ENCODE measurements around the gene TMTC1. TPM values are rescaled to one million over a fixed set of nuclear protein-coding genes. Genes with fewer than 3 reads are reported as not detected.

Gene TMTC1
- total and polyA plus RNA-seq, 2 experiments from 2014 or later = 6.8 to 14.0 TPM

- no peak for DNase-seq (ENCODE audit: low spot score)
- TF ChIP-seq EZH2 (IDR thresholded peaks at IDR 0.05; ENCODE audit: borderline replicate concordance) (no peak), EZH2phosphoT487 (IDR thresholded peaks at IDR 0.05; ENCODE audit: low read depth, severe bottlenecking, unreplicated experiment) (no peak)
- TF ChIP-seq, protein P1, sequence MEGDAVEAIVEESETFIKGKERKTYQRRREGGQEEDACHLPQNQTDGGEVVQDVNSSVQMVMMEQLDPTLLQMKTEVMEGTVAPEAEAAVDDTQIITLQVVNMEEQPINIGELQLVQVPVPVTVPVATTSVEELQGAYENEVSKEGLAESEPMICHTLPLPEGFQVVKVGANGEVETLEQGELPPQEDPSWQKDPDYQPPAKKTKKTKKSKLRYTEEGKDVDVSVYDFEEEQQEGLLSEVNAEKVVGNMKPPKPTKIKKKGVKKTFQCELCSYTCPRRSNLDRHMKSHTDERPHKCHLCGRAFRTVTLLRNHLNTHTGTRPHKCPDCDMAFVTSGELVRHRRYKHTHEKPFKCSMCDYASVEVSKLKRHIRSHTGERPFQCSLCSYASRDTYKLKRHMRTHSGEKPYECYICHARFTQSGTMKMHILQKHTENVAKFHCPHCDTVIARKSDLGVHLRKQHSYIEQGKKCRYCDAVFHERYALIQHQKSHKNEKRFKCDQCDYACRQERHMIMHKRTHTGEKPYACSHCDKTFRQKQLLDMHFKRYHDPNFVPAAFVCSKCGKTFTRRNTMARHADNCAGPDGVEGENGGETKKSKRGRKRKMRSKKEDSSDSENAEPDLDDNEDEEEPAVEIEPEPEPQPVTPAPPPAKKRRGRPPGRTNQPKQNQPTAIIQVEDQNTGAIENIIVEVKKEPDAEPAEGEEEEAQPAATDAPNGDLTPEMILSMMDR (IDR thresholded peaks at IDR 0.05; ENCODE audit: poor library complexity) = no peak
- no peaks in the 10 kb centered on the region for H3K27me3 ChIP-seq
- no peaks in the 10 kb centered on the region for H4K20me1 ChIP-seq (ENCODE audit: insufficient read depth, poor library complexity, severe bottlenecking)
- H3K4me3 ChIP-seq = no peak overlapping the region
- no peaks in the 10 kb centered on the region for H3K4me1 ChIP-seq (ENCODE audit: insufficient read depth)
- no peaks in the 10 kb centered on the region for H3K9me3 ChIP-seq (ENCODE audit: low read depth)
- no peaks in the 10 kb centered on the region for H3K9me2 ChIP-seq (replicated peaks; ENCODE audit: insufficient read depth)
- H3K36me3 ChIP-seq (replicated peaks; ENCODE audit: insufficient read depth, low read depth) = no peaks in the 10 kb centered on the region
- H3K79me2 ChIP-seq = no peaks in the 10 kb centered on the region
- 92% methylated on average over 2 of the region's 2 CpGs for WGBS (ENCODE audit: low lambda C conversion rate, missing lambda C conversion rate)
- no peak overlapping the region for H3K4me2 ChIP-seq
- no peak overlapping the region for H3K27ac ChIP-seq
- no peak overlapping the region for H2AFZ ChIP-seq
These were observed 214.5 kb downstream of the TMTC1 start for GRCh38 chr12:29569132-29569757.

DNA sequence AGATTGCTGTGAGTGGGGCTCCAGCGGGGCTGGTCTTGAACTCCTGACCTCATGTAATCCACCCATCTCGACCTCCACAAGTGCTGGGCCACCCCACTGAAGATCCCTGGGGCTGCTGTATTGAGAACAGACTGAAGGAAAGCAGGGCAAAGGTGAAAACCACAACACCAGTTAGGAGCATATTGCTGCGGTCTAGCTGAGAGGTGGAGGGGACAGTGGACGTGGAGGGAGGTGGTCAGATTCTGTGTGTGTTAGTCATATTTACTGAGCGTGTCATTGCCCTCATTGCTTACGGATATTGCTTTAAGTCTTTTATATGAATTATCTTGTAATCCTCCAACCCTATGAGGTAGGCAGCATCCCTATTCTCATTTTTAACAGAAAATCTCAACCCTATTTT is 217.3 kb downstream of the TMTC1 start:
- Histone ChIP-seq H3K27ac (peak overlapping the region; percentile 22), H2AFZ (no peak overlapping the region)

DNA sequence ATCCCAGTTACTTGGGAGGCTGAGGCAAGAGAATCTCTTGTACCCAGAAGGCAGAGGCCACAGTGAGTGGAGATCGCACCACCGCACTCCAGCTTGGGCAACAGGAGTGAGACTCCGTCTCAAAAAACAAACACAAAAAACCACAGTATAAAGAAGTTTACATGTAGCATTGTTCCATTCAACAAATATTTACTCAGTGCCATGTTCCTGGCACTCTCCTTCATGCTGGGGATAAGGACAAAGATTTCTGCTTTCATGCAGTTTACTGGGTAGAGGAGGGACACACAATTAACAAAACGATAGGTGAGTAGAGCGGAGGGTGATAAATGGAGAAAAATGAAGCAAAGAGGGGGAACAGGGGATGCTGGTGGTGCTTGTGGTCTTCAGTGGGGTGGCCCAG is 218.0 kb downstream of the TMTC1 start:
- no peaks in the 10 kb centered on the region for H3K27me3 ChIP-seq
- TF ChIP-seq, protein P1 (IDR thresholded peaks at IDR 0.05; ENCODE audit: poor library complexity) = no peak
- TF ChIP-seq EZH2phosphoT487 (IDR thresholded peaks at IDR 0.05; ENCODE audit: low read depth, severe bottlenecking, unreplicated experiment) (no peak), EZH2 (IDR thresholded peaks at IDR 0.05; ENCODE audit: borderline replicate concordance) (no peak)
- H3K4me1 ChIP-seq (ENCODE audit: insufficient read depth) = no peaks in the 10 kb centered on the region
- H3K4me3 ChIP-seq = no peak overlapping the region
- H4K20me1 ChIP-seq (ENCODE audit: insufficient read depth, poor library complexity, severe bottlenecking) = no peaks in the 10 kb centered on the region
- no peak overlapping the region for H3K4me2 ChIP-seq
- H3K9me2 ChIP-seq (replicated peaks; ENCODE audit: insufficient read depth) = no peaks in the 10 kb centered on the region
- DNase-seq (ENCODE audit: low spot score) = no peak
- H3K79me2 ChIP-seq = no peaks in the 10 kb centered on the region
- H3K9me3 ChIP-seq (ENCODE audit: low read depth) = no peaks in the 10 kb centered on the region
- whole genome bisulfite sequencing (ENCODE audit: low lambda C conversion rate, missing lambda C conversion rate) = 91% methylated on average over 5 of the region's 5 CpGs
- H3K27ac ChIP-seq = no peak overlapping the region
- H2AFZ ChIP-seq = no peak overlapping the region
- H3K36me3 ChIP-seq (replicated peaks; ENCODE audit: insufficient read depth, low read depth) = no peaks in the 10 kb centered on the region

More for the DNA sequence above, 217.3 kb downstream of the TMTC1 start:
- Histone ChIP-seq H3K36me3 (replicated peaks; ENCODE audit: insufficient read depth, low read depth) (no peaks in the 10 kb centered on the region), H3K9me2 (replicated peaks; ENCODE audit: insufficient read depth) (no peaks in the 10 kb centered on the region), H3K4me3 (no peak overlapping the region), H3K27me3 (no peaks in the 10 kb centered on the region), H3K9me3 (ENCODE audit: low read depth) (no peaks in the 10 kb centered on the region), H3K4me1 (ENCODE audit: insufficient read depth) (no peaks in the 10 kb centered on the region), H3K4me2 (peak overlapping the region; percentile 44), H4K20me1 (ENCODE audit: insufficient read depth, poor library complexity, severe bottlenecking) (no peaks in the 10 kb centered on the region), H3K79me2 (no peaks in the 10 kb centered on the region)
- TF ChIP-seq EZH2phosphoT487 (IDR thresholded peaks at IDR 0.05; ENCODE audit: low read depth, severe bottlenecking, unreplicated experiment) (no peak), EZH2 (IDR thresholded peaks at IDR 0.05; ENCODE audit: borderline replicate concordance) (no peak)
- TF ChIP-seq, protein P1 (IDR thresholded peaks at IDR 0.05; ENCODE audit: poor library complexity) = no peak
- DNase-seq (ENCODE audit: low spot score) = peak; percentile 20
- WGBS (ENCODE audit: low lambda C conversion rate, missing lambda C conversion rate) = 56% methylated on average over 6 of the region's 6 CpGs

Data from hepatocyte (in vitro differentiated cells).